ENCODE measurements around the gene HVCN1.

The HVCN1 gene

DNA sequence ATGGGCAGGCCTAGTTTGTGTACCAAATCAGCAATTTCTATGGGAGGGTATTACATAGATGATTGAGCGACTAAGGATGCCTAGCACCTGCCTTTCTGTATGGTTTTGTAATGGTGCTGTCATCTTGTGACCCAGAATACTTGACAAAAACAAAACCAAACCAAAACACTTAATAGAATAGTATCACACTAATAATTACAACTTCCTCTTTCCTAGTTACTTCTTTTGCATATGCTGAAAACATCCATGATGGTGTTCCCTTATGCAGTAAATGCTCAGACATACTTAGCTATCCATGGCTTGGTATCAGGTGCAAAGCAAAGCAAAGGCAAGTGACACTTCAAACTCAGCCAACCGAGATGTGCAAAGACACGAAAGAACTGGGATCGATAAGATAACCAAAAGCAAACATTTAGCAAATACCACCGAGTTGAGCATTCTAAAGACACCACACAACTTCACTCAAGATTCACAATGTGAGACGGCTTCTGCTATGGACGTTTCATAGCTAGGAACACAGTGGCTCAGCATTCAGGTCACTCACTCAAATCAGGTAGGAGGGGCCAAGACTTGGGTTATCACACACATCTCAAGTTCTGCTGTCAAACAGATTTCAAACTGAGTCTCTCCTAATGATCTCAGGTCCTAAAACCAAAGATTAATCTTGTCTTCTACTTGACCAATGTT is 29.4 kb upstream of the HVCN1 start:
- no peaks in the 10 kb centered on the region for H3K9me3 Mint-ChIP-seq

DNA sequence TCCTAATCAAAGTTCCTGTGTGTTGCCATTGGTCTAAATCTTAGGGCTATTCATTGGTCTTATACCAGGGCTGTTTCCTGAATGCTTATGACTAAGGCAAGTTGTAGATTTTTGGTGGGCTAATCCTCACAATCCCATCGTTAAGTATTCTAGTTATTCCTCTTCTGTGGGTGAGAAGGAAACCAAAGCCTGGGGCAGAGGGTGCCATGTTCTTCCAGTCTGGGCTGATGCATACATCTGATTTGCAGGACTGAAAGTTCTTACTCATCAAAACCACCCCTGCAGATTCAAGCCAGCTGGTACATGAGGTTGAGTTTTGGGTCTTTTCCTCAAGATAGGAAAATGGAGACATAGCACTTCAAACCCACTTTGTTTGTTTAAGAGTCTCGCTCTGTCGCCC is 28.1 kb upstream of the HVCN1 start:
- Mint-ChIP-seq H3K4me3 (no peak overlapping the region), H3K4me1 (no peaks in the 10 kb centered on the region), H3K27me3 (no peaks in the 10 kb centered on the region), H3K27ac (no peak overlapping the region), H3K36me3 (peaks cover 51% of the 10 kb centered on the region), H3K9me3 (no peaks in the 10 kb centered on the region)
- CTCF ChIA-PET = interaction anchor here (0.7 kb wide), 1 partner anchor 166 kb away, joined by 3 read pairs; no protein-coding TSS in a partner anchor
- no peak for DNase-seq

More for the DNA sequence above, 29.4 kb upstream of the HVCN1 start:
- Mint-ChIP-seq H3K4me1 (no peaks in the 10 kb centered on the region), H3K4me3 (no peak overlapping the region), H3K36me3 (peaks cover 56% of the 10 kb centered on the region), H3K27ac (no peak overlapping the region), H3K27me3 (no peaks in the 10 kb centered on the region)
- CTCF ChIA-PET = no interaction called here
- DNase-seq = no peak

DNA sequence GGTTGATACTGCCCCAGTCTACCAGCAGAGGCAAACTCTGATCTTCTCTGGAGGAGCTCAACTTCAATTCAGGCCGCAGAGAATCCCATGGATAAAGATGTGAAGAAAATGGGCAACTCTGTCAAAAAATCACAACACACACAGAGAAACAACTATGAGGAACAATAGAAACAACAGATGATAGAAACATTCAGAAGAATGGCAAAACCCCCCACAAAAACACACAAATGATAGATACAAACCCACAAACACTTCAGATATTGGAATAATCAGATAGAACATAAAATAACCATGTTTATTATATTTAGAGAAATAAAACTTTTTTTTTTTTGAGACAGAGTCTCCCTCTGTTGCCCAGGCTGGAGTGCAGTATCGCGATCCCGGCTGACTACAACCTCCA is 20.0 kb upstream of the HVCN1 start:
- DNase-seq = no peak
- H3K36me3 Mint-ChIP-seq = peaks cover 3% of the 10 kb centered on the region
- H3K4me3 Mint-ChIP-seq = no peak overlapping the region
- H3K4me1 Mint-ChIP-seq = no peaks in the 10 kb centered on the region
- CTCF ChIA-PET = interaction anchor here (1.1 kb wide), 1 partner anchor 87 kb away, joined by 3 read pairs; no protein-coding TSS in a partner anchor
- no peaks in the 10 kb centered on the region for H3K27me3 Mint-ChIP-seq
- H3K9me3 Mint-ChIP-seq = no peaks in the 10 kb centered on the region
- no peak overlapping the region for H3K27ac Mint-ChIP-seq

DNA sequence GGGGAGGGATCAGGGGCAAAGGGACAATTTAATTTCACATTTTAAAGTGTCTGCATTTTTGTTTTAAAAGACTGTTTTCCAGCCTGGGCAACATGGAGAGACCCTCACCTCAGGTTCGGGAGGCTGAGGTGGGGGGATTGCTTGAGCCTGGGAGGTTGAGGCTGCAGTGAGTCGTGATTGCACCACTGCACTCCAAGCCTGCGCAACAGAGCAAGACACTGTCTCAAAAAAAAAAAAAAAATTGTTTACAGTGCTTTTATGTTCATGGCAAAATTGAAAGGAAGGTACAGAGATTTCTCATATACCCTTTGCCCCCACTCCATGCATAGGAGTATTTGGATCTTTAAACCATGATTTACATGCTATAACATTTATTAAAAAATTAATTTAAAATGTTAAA is 16.4 kb upstream of the HVCN1 start:
- H3K9me3 Mint-ChIP-seq = no peaks in the 10 kb centered on the region
- H3K27me3 Mint-ChIP-seq = no peaks in the 10 kb centered on the region
- H3K4me1 Mint-ChIP-seq = no peaks in the 10 kb centered on the region
- no peak overlapping the region for H3K27ac Mint-ChIP-seq
- DNase-seq = no peak
- peaks cover 3% of the 10 kb centered on the region for H3K36me3 Mint-ChIP-seq
- no peak overlapping the region for H3K4me3 Mint-ChIP-seq
- CTCF ChIA-PET = interaction anchor here (1.0 to 2.3 kb wide), 5 partner anchors 26 to 183 kb away, joined by 3 to 25 read pairs (median 6); no protein-coding TSS in a partner anchor

DNA sequence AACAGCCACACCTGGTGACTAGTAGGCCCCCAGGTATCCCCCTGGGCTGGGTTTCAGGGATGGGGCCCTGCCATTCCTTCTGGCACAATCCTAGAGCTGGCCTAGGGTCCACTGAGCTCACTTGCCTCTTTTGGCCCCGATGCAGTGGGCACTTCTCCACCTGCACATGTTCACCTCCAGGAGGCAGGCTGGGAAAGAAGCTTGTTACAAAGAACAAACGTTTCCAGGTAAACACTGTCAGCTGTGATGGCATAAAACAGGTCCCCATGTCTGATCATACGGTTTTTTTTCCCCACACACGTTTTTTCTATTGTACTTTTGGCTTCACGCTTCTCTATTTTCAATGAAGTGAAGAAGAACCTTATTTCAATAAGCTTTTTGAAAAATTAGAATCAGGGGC is 15.8 kb upstream of the HVCN1 start:
- Mint-ChIP-seq H3K27ac (no peak overlapping the region), H3K9me3 (no peaks in the 10 kb centered on the region), H3K4me1 (no peaks in the 10 kb centered on the region), H3K4me3 (no peak overlapping the region), H3K27me3 (no peaks in the 10 kb centered on the region), H3K36me3 (peaks cover 3% of the 10 kb centered on the region)
- peak; percentile 52 for DNase-seq
- CTCF ChIA-PET = interaction anchor here (0.5 to 2.3 kb wide), 7 partner anchors 26 to 383 kb away, joined by 3 to 25 read pairs (median 4); no protein-coding TSS in a partner anchor

DNA sequence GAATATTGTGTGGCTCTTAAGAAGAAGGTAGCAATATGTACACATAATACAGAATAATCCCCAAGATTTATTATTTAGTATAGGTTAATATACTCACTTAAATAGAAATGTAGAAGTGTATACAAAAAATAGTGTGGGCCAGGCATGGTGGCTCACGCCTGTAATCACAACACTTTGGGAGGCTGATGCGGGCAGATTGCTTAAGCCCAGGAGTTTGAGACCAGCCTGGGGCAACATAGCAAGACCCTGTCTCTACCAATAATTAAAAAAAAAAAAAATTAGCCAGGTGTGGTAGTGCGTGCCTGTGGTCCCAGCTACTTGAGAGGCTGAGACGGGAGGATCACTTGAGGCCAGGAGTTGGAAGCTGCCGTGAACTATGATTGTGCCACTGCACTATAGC is 15.3 kb upstream of the HVCN1 start:
- DNase-seq = no peak
- Mint-ChIP-seq H3K4me3 (no peak overlapping the region), H3K4me1 (no peaks in the 10 kb centered on the region), H3K27me3 (no peaks in the 10 kb centered on the region), H3K9me3 (no peaks in the 10 kb centered on the region), H3K27ac (no peak overlapping the region), H3K36me3 (peaks cover 3% of the 10 kb centered on the region)
- CTCF ChIA-PET = interaction anchor here (0.6 to 2.3 kb wide), 6 partner anchors 27 to 196 kb away, joined by 3 to 25 read pairs (median 5); no protein-coding TSS in a partner anchor

DNA sequence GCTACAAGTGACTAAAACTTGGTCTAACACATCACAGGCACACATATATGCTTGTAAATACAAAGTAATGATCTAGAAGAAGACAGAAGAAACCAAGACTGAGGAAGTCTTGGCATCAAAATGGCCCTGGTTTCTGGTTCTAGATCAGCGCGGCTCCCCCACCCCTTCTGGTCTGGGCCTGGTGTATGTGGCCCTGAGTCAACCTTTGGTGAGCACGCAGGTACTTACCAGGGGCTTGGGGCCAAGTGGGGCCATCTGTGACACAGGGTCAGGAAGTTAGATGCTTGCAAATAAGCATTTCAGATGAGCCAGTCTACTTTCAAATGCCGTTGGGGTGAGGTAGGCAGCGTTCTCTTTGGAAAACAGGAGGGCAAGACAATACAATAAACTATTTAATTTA is 13.2 kb upstream of the HVCN1 start:
- Mint-ChIP-seq H3K27me3 (no peaks in the 10 kb centered on the region), H3K4me1 (peaks cover 12% of the 10 kb centered on the region), H3K27ac (no peak overlapping the region), H3K36me3 (no peaks in the 10 kb centered on the region), H3K4me3 (no peak overlapping the region), H3K9me3 (no peaks in the 10 kb centered on the region)
- CTCF ChIA-PET = interaction anchor here (0.7 to 3.8 kb wide), 5 partner anchors 9 to 100 kb away, joined by 3 to 13 read pairs (median 4); no protein-coding TSS in a partner anchor
- DNase-seq = no peak

DNA sequence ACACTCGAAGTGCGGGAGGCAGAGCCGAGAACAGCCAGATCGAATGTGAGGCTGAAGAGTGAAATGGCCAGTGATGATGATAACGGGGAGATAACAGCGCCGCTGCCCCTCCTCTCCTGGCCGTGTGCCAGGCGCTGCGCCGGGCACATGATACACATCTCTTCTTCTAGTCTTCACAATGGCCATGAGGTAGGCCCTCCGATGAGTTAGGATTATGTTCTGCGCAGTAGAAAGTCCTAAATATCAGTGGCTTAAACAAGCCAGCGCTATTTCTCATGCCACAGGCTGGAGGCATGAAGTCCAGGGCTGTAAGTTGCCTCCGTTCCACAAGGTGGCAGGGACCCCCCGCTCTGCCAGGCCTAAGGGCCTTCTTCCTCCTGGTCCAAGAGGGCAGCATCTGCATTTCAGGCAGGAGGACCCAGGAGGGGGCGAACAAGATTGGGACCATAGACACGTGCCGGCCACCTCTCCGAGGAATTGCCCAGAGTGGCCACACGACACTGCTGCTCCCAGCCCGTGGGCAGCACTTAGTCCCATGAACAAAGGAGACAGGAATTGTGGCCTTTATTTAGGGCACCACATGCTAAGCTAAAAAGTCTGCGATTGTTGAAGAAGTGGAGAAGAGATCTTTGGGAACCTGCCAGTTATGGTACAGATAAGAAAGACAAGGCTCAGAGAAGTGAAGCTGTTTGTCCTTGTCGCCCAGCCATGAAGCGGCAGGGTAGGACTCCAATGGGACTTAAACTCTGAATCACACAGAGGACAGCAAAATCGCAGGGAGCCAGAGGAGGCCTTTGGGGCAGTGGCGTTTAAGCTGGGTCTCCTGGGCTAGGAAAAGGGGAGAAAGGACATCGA is 10.9 kb upstream of the HVCN1 start:
- H3K4me1 Mint-ChIP-seq = peaks cover 16% of the 10 kb centered on the region
- no peak for DNase-seq
- no peak overlapping the region for H3K4me3 Mint-ChIP-seq
- no peaks in the 10 kb centered on the region for H3K27me3 Mint-ChIP-seq
- no peaks in the 10 kb centered on the region for H3K9me3 Mint-ChIP-seq
- CTCF ChIA-PET = interaction anchor here (0.6 to 3.8 kb wide), 3 partner anchors 98 to 128 kb away, joined by 3 to 13 read pairs (median 5); no protein-coding TSS in a partner anchor
- H3K36me3 Mint-ChIP-seq = no peaks in the 10 kb centered on the region
- peak overlapping the region; percentile 49 for H3K27ac Mint-ChIP-seq

DNA sequence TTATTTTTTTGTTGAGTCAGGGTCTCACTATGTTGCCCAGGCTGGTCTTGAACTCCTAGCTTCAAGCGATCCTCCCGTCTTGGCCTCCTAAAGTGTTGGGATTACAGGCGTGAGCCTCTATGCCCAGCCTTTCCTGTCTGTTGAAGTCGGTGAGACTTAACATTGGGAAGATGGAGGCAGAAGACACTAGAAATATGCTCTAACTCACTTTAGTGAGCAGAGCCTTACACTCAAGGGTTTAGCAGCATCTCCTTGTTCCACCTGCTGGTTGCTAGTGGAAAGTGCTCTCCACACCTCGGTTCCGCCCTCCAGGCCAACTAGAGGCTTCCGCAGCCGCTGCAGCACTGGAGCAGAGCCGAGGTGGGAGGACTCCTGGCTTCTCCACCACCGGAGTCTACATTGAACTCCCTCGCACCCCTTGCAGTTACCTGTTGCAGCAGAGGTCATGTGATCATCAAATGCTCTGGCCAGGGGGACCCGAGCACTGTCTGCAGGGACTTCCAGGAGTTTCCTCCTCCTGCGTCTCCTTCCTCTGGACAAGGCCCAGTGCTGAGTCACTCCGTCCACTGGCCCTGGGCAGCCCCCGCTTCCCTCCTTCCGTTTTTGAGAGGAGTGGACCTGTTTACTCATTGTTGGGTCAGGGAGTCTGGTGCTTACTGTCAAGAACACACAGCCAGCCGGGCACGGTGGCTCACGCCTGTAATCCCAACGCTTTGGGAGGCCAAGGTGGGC is 9.4 kb upstream of the HVCN1 start:
- peaks cover 24% of the 10 kb centered on the region for H3K4me1 Mint-ChIP-seq
- H3K9me3 Mint-ChIP-seq = no peaks in the 10 kb centered on the region
- peak overlapping the region; percentile 77 for H3K27ac Mint-ChIP-seq
- no peak overlapping the region for H3K4me3 Mint-ChIP-seq
- H3K36me3 Mint-ChIP-seq = no peaks in the 10 kb centered on the region
- no peaks in the 10 kb centered on the region for H3K27me3 Mint-ChIP-seq
- CTCF ChIA-PET = interaction anchor here (0.6 to 3.8 kb wide), 20 partner anchors 9 to 605 kb away, joined by 3 to 14 read pairs (median 3); no protein-coding TSS in a partner anchor
- DNase-seq = peak; percentile 90

DNA sequence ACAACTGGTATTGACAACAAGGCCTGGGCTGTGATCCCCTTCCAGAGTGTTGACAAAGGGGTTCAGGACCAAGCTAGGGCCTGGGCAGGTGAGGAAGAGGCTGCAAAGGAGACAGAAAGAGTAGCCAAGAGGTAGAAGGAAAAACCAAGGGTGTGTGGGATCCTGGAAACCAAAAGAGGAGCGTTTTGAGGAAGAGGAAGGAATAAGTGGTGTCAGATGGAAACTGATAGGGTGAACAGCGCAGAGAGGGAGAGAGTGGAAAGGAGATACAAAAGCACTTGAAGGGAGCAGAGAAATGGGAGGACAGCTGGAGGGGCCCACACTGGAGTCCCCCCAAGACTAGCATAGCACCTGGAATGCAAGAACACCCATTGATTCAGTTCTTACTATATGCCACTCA is 8.3 kb upstream of the HVCN1 start:
- H3K27ac Mint-ChIP-seq = no peak overlapping the region
- no peak for DNase-seq
- no peak overlapping the region for H3K4me3 Mint-ChIP-seq
- CTCF ChIA-PET = interaction anchor here (0.7 to 2.1 kb wide), 15 partner anchors 10 to 248 kb away, joined by 3 to 14 read pairs (median 3); no protein-coding TSS in a partner anchor
- peaks cover 25% of the 10 kb centered on the region for H3K4me1 Mint-ChIP-seq
- no peaks in the 10 kb centered on the region for H3K27me3 Mint-ChIP-seq
- H3K9me3 Mint-ChIP-seq = no peaks in the 10 kb centered on the region
- H3K36me3 Mint-ChIP-seq = no peaks in the 10 kb centered on the region

DNA sequence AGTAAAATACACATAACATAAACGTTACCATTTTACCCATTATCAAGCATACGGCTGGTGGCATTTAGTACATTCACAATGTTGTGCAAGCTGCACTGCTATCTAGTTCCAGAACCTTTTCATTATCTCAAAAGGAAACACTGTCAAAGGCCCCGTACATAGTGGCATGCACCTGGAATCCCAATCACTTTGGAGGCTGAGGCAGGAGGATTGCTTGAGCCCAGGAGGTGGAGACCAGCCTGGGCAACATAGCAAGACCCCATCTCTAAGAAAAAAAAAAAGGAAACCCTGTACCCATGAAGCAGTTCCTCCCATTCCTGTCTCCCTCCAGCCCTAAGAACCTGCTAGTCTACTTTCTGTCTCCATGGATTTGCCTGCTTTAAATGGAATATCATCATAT is 7.4 kb upstream of the HVCN1 start:
- DNase-seq = no peak
- Mint-ChIP-seq H3K36me3 (no peaks in the 10 kb centered on the region), H3K9me3 (no peaks in the 10 kb centered on the region), H3K27ac (no peak overlapping the region), H3K4me3 (no peak overlapping the region), H3K4me1 (peaks cover 35% of the 10 kb centered on the region), H3K27me3 (no peaks in the 10 kb centered on the region)
- CTCF ChIA-PET = no interaction called here

DNA sequence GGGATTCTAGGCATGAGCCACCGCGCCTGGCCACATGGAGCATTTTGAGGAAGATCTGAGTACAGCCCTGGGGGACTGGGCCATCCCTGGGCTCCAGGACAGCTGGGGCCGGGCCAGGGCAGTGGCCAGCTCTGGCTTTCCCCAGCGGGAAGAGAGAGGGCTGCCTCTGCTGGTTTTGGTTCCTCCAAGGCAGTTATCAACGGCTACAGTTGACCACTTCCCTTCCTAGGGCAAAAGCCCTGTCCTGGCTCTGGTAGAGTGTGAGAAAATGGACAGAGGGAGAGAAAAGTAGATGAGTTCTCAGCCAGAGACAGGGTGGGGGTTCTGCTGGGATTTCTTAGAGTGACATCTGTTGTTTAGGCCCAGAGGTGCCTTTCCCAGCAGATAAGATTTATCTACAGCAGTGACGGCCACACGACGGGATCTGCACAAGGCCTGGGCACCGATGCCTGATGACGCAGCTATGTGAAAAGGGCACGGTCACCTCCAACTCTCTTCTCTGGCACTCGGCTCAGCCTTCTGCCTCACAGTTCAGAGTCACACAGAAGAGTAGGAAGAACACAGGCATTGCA is 5.5 kb upstream of the HVCN1 start:
- Mint-ChIP-seq H3K27ac (no peak overlapping the region), H3K4me1 (peaks cover 50% of the 10 kb centered on the region), H3K36me3 (no peaks in the 10 kb centered on the region), H3K9me3 (no peaks in the 10 kb centered on the region), H3K27me3 (no peaks in the 10 kb centered on the region), H3K4me3 (no peak overlapping the region)
- no peak for DNase-seq
- CTCF ChIA-PET = interaction anchor here (1.7 kb wide), 1 partner anchor 143 kb away, joined by 3 read pairs; no protein-coding TSS in a partner anchor

DNA sequence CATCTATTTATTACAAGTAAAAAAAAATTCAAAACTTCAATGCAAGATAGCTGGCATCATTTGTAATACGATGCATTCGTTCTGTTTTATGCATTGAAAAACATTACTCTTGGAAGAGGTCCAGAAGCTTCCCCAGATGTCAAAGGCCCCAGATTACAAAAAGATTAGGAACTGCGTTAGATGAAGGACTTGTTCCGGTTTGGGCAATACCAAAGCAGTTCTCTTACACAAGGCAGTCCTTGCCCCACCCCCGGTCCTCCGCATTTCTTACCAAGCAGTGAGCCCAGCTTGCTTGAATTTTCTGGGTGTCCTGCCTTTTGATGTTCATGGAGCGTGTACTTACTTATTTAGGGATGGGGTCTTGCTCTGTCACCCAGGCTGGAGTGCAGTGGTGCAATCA is 4.8 kb upstream of the HVCN1 start:
- Mint-ChIP-seq H3K36me3 (no peaks in the 10 kb centered on the region), H3K27me3 (no peaks in the 10 kb centered on the region)
- CTCF ChIA-PET = interaction anchor here (0.6 to 1.7 kb wide), 3 partner anchors 8 to 142 kb away, joined by 3 to 4 read pairs (median 3); partner anchors contain the start of gene TCTN1

More for the DNA sequence above, 4.8 kb upstream of the HVCN1 start:
- Mint-ChIP-seq H3K4me1 (peaks cover 51% of the 10 kb centered on the region), H3K27ac (no peak overlapping the region), H3K9me3 (no peaks in the 10 kb centered on the region), H3K4me3 (no peak overlapping the region)
- DNase-seq = no peak

Measured in activated naive CD4-positive, alpha-beta T cell treated with anti-CD3 and anti-CD28 coated beads, Interleukin-2, amount 10 ng/mL, durations not matched to agents 7 days and 5 days (primary cell).